HUES48 (cell line): ENCODE data around the gene SEC61B.
"Not testable (repeated sequence)": the region's sequence is repeated elsewhere in the genome, so short reads cannot be mapped to it uniquely, and the experiment has no call there.

ENCODE experiments used
- H3K27ac ChIP-seq: one replicate; pipeline ENCODE4 v1.7.0; 2013; ENCODE audit warnings: low read depth, low read length, inconsistent platforms
- H3K27me3 ChIP-seq: 2 replicates; pipeline ENCODE4 v1.6.1; 2013; ENCODE audit warnings: mild to moderate bottlenecking, low read length; ENCODE audit not compliant: control insufficient read depth, insufficient read depth
- H3K36me3 ChIP-seq: 2 replicates; pipeline ENCODE4 v1.6.1; 2013; ENCODE audit warnings: low read length; ENCODE audit not compliant: control insufficient read depth, insufficient read depth
- H3K4me1 ChIP-seq: 2 replicates; pipeline ENCODE4 v1.6.1; 2013; ENCODE audit warnings: mild to moderate bottlenecking, low read length; ENCODE audit not compliant: control insufficient read depth, insufficient read depth
- H3K4me3 ChIP-seq: 2 replicates; pipeline ENCODE4 v1.5.1; 2013; ENCODE audit warnings: mild to moderate bottlenecking, low read depth, low read length
- H3K9ac ChIP-seq: 2 replicates; pipeline ENCODE4 v1.6.1; 2013; ENCODE audit warnings: mild to moderate bottlenecking, low read depth, low read length, moderate library complexity
- H3K9me3 ChIP-seq: 2 replicates; pipeline ENCODE4 v1.6.1; 2013; ENCODE audit warnings: low read length; ENCODE audit not compliant: control insufficient read depth, insufficient read depth

SEC61B gene

GRCh38 chr9:99221266-99221620, 839 bp upstream of the SEC61B start:
- Histone ChIP-seq H3K9me3 (no peaks in the 10 kb centered on the region), H3K27me3 (no peaks in the 10 kb centered on the region), H3K4me3 (peak overlapping the region; percentile 95), H3K27ac (peak overlapping the region; percentile 95), H3K36me3 (peaks cover 52% of the 10 kb centered on the region), H3K4me1 (peaks cover 7% of the 10 kb centered on the region; the same call in 1 of the 2 replicates), H3K9ac (peak overlapping the region; percentile 97)

GRCh38 chr9:99222416-99223270, 561 bp downstream of the SEC61B start:
- H3K9ac ChIP-seq = peak overlapping the region; percentile 97
- H3K9me3 ChIP-seq = no peaks in the 10 kb centered on the region
- peak overlapping the region; percentile 95 for H3K27ac ChIP-seq
- no peaks in the 10 kb centered on the region for H3K27me3 ChIP-seq
- peak overlapping the region; percentile 95 for H3K4me3 ChIP-seq
- 0 out of 2 replicates have a peak, but pooled peaks cover 6% of the 10 kb centered on the region for H3K4me1 ChIP-seq
- H3K36me3 ChIP-seq = peaks cover 44% of the 10 kb centered on the region

- Histone ChIP-seq H3K36me3 (peaks cover 49% of the 10 kb centered on the region), H3K4me3 (no peak overlapping the region), H3K9me3 (no peaks in the 10 kb centered on the region)
Measured at GRCh38 chr9:99224445-99224844, 2.4 kb downstream of the SEC61B start.

GRCh38 chr9:99226054-99226453, 4.0 kb downstream of the SEC61B start:
- no peaks in the 10 kb centered on the region for H3K27me3 ChIP-seq
- peaks cover 65% of the 10 kb centered on the region for H3K36me3 ChIP-seq
- H3K27ac ChIP-seq = no peak overlapping the region
- H3K9ac ChIP-seq = no peak overlapping the region
- H3K4me1 ChIP-seq = no peaks in the 10 kb centered on the region
- no peak overlapping the region for H3K4me3 ChIP-seq
- no peaks in the 10 kb centered on the region for H3K9me3 ChIP-seq

More at GRCh38 chr9:99224445-99224844, 2.4 kb downstream of the SEC61B start:
- no peak overlapping the region for H3K9ac ChIP-seq
- H3K27me3 ChIP-seq = no peaks in the 10 kb centered on the region
- H3K27ac ChIP-seq = no peak overlapping the region
- H3K4me1 ChIP-seq = 0 out of 2 replicates have a peak, but pooled peaks cover 6% of the 10 kb centered on the region

- H3K9ac ChIP-seq = no peak overlapping the region
- peaks cover 66% of the 10 kb centered on the region for H3K36me3 ChIP-seq
- no peak overlapping the region for H3K4me3 ChIP-seq
- no peak overlapping the region for H3K27ac ChIP-seq
- no peaks in the 10 kb centered on the region for H3K4me1 ChIP-seq
- no peaks in the 10 kb centered on the region for H3K9me3 ChIP-seq
- H3K27me3 ChIP-seq = no peaks in the 10 kb centered on the region
Measured at GRCh38 chr9:99230206-99230605, 8.1 kb downstream of the SEC61B start.

- Histone ChIP-seq H3K4me3 (no peak overlapping the region), H3K27ac (no peak overlapping the region), H3K36me3 (peaks cover 55% of the 10 kb centered on the region), H3K4me1 (no peaks in the 10 kb centered on the region), H3K27me3 (no peaks in the 10 kb centered on the region), H3K9me3 (no peaks in the 10 kb centered on the region), H3K9ac (no peak overlapping the region)
Measured at GRCh38 chr9:99231711-99232110, 9.6 kb downstream of the SEC61B start.

GRCh38 chr9:99234618-99235017, 12.5 kb downstream of the SEC61B start:
- Histone ChIP-seq H3K27me3 (no peaks in the 10 kb centered on the region), H3K4me3 (no peak overlapping the region), H3K36me3 (peaks cover 32% of the 10 kb centered on the region), H3K9me3 (no peaks in the 10 kb centered on the region), H3K27ac (no peak overlapping the region), H3K4me1 (no peaks in the 10 kb centered on the region), H3K9ac (no peak overlapping the region)

- Histone ChIP-seq H3K36me3 (peaks cover 28% of the 10 kb centered on the region), H3K27me3 (no peaks in the 10 kb centered on the region), H3K9ac (no peak overlapping the region), H3K9me3 (no peaks in the 10 kb centered on the region), H3K4me1 (no peaks in the 10 kb centered on the region), H3K4me3 (no peak overlapping the region), H3K27ac (no peak overlapping the region)
Measured at GRCh38 chr9:99235069-99235468, 13.0 kb downstream of the SEC61B start.

- H3K27ac ChIP-seq = no peak overlapping the region
- no peak overlapping the region for H3K9ac ChIP-seq
- no peaks in the 10 kb centered on the region for H3K4me1 ChIP-seq
- H3K36me3 ChIP-seq = peaks cover 21% of the 10 kb centered on the region
- H3K4me3 ChIP-seq = no peak overlapping the region
- H3K27me3 ChIP-seq = no peaks in the 10 kb centered on the region
- no peaks in the 10 kb centered on the region for H3K9me3 ChIP-seq
Measured at GRCh38 chr9:99235926-99236634, 14.0 kb downstream of the SEC61B start.

GRCh38 chr9:99237356-99237755, 15.3 kb downstream of the SEC61B start:
- no peaks in the 10 kb centered on the region for H3K4me1 ChIP-seq
- no peaks in the 10 kb centered on the region for H3K27me3 ChIP-seq
- peaks cover 15% of the 10 kb centered on the region for H3K36me3 ChIP-seq
- no peaks in the 10 kb centered on the region for H3K9me3 ChIP-seq
- H3K9ac ChIP-seq = no peak overlapping the region
- H3K27ac ChIP-seq = no peak overlapping the region
- no peak overlapping the region for H3K4me3 ChIP-seq

GRCh38 chr9:99237849-99238248, 15.8 kb downstream of the SEC61B start:
- H3K27ac ChIP-seq, H3K9ac ChIP-seq, H3K27me3 ChIP-seq, H3K4me3 ChIP-seq, H3K9me3 ChIP-seq, H3K36me3 ChIP-seq, H3K4me1 ChIP-seq: not testable (repeated sequence)
